CD4-positive, alpha-beta T cell (primary cell): ENCODE data around the gene RIMOC1. TPM values are rescaled to one million over a fixed set of nuclear protein-coding genes. Genes with fewer than 3 reads are reported as not detected.

Source experiments
- total RNA-seq, 174 experiments: library from RNA in 2 of 174; stranded (reverse) in 2 of 174; gene quantifications; one replicate each; pipeline ENCODE4 v1.2.3 and lab custom pipeline; 2021 to 2026

RIMOC1 gene
- total RNA-seq, 2 experiments from 2014 or later, result 9.3 to 10.3 TPM

Other genes starting within 250 kb of the RIMOC1 start
- 10 to 100 TPM; 14.7 to 15.3 TPM for gene OXCT1, start 33.9 kb upstream of the RIMOC1 start, total RNA-seq
- gene FBXO4, start 20.9 kb downstream of the RIMOC1 start, total RNA-seq, result 1 to 10 TPM; 7.0 to 8.1 TPM